Mucosa of descending colon (tissue), 3 donors: ENCODE data around the gene COQ8B. TPM values are rescaled to one million over a fixed set of nuclear protein-coding genes. Genes with fewer than 3 reads are reported as not detected.

ENCODE experiments used
- ATAC-seq: fragments of 200-7000 bp; cut with Tn5 transposase; one replicate; pipeline ENCODE4 v1.9.1; 2020; ENCODE audit warnings: mild to moderate bottlenecking, moderate library complexity
- DNase-seq, 3 donors: peaks; one replicate each; pipeline ENCODE4 v3.0.0-alpha.2; 2020
- H3K36me3 ChIP-seq: fragments of 200-600 bp; one replicate; pipeline ENCODE4 v1.8.0; 2021; ENCODE audit warnings: low read depth, mild to moderate bottlenecking
- H3K4me1 ChIP-seq: fragments of 200-600 bp; one replicate; pipeline ENCODE4 v1.8.0; 2021; ENCODE audit warnings: low read depth, mild to moderate bottlenecking
- H3K4me3 ChIP-seq: fragments of 200-600 bp; one replicate; pipeline ENCODE4 v1.8.0; 2021; ENCODE audit warnings: mild to moderate bottlenecking
- H3K9me3 ChIP-seq: fragments of 200-600 bp; one replicate; pipeline ENCODE4 v1.8.0; 2021; ENCODE audit warnings: mild to moderate bottlenecking
- CTCF ChIP-seq: fragments of 200-600 bp; IDR thresholded peaks from one replicate; pipeline ENCODE4 v1.8.0; 2022; ENCODE audit warnings: antibody characterized with exemption, mild to moderate bottlenecking
- intact Hi-C, 2 donors: fragments of 100-400 bp; cut with DNase I in 1 of 2; cut with micrococcal nuclease in 1 of 2; formaldehyde crosslinking; loops; one replicate each; pipeline versions ENCODE4 v1.11.0 to v1.11.1; 2022; cut with DNase I, micrococcal nuclease
- total RNA-seq, 3 donors: library from RNA; stranded (reverse); fragmentation: NEBNext Ultra II Directional in 2 of 3; extraction: Animal tissue kit (Norgen Biotek cat#: 25700) in 2 of 3; gene quantifications; one replicate each; pipeline versions ENCODE4 v1.2.1 to v1.2.4, GENCODE V29; 2021 to 2023
- donor health status: DM: no; HTN: no; CAD: no; lungs with moderate emphysema.
- donor health status: DM: no; HTN: no; CAD: no.
- donor health status: DM: no; HTN: yes; CAD: no.

Gene COQ8B
- total RNA-seq, 3 donors from 2014 or later = 29.9 to 49.2 (median 39.3) TPM

- Histone ChIP-seq H3K36me3 (no peaks in the 10 kb centered on the region), H3K9me3 (no peaks in the 10 kb centered on the region), H3K4me3 (no peak overlapping the region), H3K4me1 (peaks cover 6% of the 10 kb centered on the region)
- DNase-seq (no peak), ATAC-seq (no peak)
- intact Hi-C loops = no loop called here
- no peak for TF ChIP-seq CTCF
Measured at GRCh38 chr19:40709817-40710216, 6.9 kb downstream of the COQ8B start.

- ATAC-seq (no peak), DNase-seq (no peak)
- H3K4me3 ChIP-seq = no peak overlapping the region
- H3K9me3 ChIP-seq = no peaks in the 10 kb centered on the region
- intact Hi-C loops = no loop called here
- no peaks in the 10 kb centered on the region for H3K4me1 ChIP-seq
- TF ChIP-seq CTCF = no peak
- peaks cover 3% of the 10 kb centered on the region for H3K36me3 ChIP-seq
Measured at GRCh38 chr19:40707615-40708014, 9.1 kb downstream of the COQ8B start.

GRCh38 chr19:40705950-40706619, 10.6 kb downstream of the COQ8B start:
- DNase-seq (no peak), ATAC-seq (no peak)
- H3K36me3 ChIP-seq = peaks cover 3% of the 10 kb centered on the region
- no peak overlapping the region for H3K4me3 ChIP-seq
- H3K4me1 ChIP-seq = no peaks in the 10 kb centered on the region
- intact Hi-C loops = no loop called here
- TF ChIP-seq CTCF = no peak
- H3K9me3 ChIP-seq = no peaks in the 10 kb centered on the region

- no peak for DNase-seq
- H3K4me1 ChIP-seq = no peaks in the 10 kb centered on the region
Measured at GRCh38 chr19:40705362-40705651, 11.4 kb downstream of the COQ8B start.

GRCh38 chr19:40704491-40705361, 12.0 kb downstream of the COQ8B start:
- H3K4me3 ChIP-seq = no peak overlapping the region
- ATAC-seq (no peak), DNase-seq (no peak)
- H3K9me3 ChIP-seq = no peaks in the 10 kb centered on the region
- intact Hi-C loops = no loop called here
- TF ChIP-seq CTCF = no peak
- peaks cover 3% of the 10 kb centered on the region for H3K36me3 ChIP-seq
- H3K4me1 ChIP-seq = no peaks in the 10 kb centered on the region

More at GRCh38 chr19:40705362-40705651, 11.4 kb downstream of the COQ8B start:
- Histone ChIP-seq H3K36me3 (peaks cover 3% of the 10 kb centered on the region), H3K4me3 (no peak overlapping the region), H3K9me3 (no peaks in the 10 kb centered on the region)
- no peak for TF ChIP-seq CTCF
- no peak for ATAC-seq
- intact Hi-C loops = no loop called here
